HG02884 (cell line): ENCODE data around the gene DES.
"Not testable (repeated sequence)": the region's sequence is repeated elsewhere in the genome, so short reads cannot be mapped to it uniquely, and the experiment has no call there.

Source experiments
- ATAC-seq: cut with Tn5 transposase; IDR thresholded peaks from one replicate; pipeline ENCODE4 v1.9.1; 2021; ENCODE audit warnings: mild to moderate bottlenecking, moderate library complexity; ENCODE audit not compliant: unreplicated experiment

DES gene

GRCh38 chr2:219418155-219419011, at the start of gene DES:
DES (plus strand) TSS chr2:219418377; CDS start chr2:219418463, 86 bp downstream.
- ATAC-seq: no peak

GRCh38 chr2:219368690-219369191, 49.4 kb upstream of the DES start:
- no peak for ATAC-seq

GRCh38 chr2:219369447-219369861, 48.7 kb upstream of the DES start:
- no peak for ATAC-seq

- no peak for ATAC-seq
Measured at GRCh38 chr2:219378163-219378851, 39.9 kb upstream of the DES start.

- ATAC-seq: no peak
Measured at GRCh38 chr2:219380926-219381325, 37.3 kb upstream of the DES start.

- no peak for ATAC-seq
Measured at GRCh38 chr2:219381448-219381847, 36.7 kb upstream of the DES start.

GRCh38 chr2:219384083-219384713, 34.0 kb upstream of the DES start:
- ATAC-seq: no peak

GRCh38 chr2:219384859-219385258, 33.3 kb upstream of the DES start:
- ATAC-seq: no peak

- ATAC-seq: no peak
Measured at GRCh38 chr2:219385958-219386520, 32.1 kb upstream of the DES start.

- ATAC-seq: no peak
Measured at GRCh38 chr2:219386532-219387280, 31.5 kb upstream of the DES start.

GRCh38 chr2:219387306-219388120, 30.7 kb upstream of the DES start, which contains the start of gene DNPEP:
DNPEP (minus strand) TSS chr2:219387912; CDS start chr2:219387794, 118 bp downstream.
- ATAC-seq: peak; percentile 67

- peak; percentile 70 for ATAC-seq
Measured at GRCh38 chr2:219388121-219388906, 29.9 kb upstream of the DES start.

GRCh38 chr2:219388907-219389156, 29.3 kb upstream of the DES start:
- ATAC-seq: no peak

- ATAC-seq: no peak
Measured at GRCh38 chr2:219392754-219393153, 25.4 kb upstream of the DES start.

- ATAC-seq: not testable (repeated sequence)
Measured at GRCh38 chr2:219395056-219395455, 23.1 kb upstream of the DES start.

GRCh38 chr2:219395609-219396008, 22.6 kb upstream of the DES start:
- ATAC-seq: no peak

- no peak for ATAC-seq
Measured at GRCh38 chr2:219396863-219397457, 21.2 kb upstream of the DES start.

- no peak for ATAC-seq
Measured at GRCh38 chr2:219398721-219399363, 19.3 kb upstream of the DES start.
